IPS DF 6.9 (cell line): ENCODE results near the gene OR1I1.
"Not testable (repeated sequence)": the region's sequence is repeated elsewhere in the genome, so short reads cannot be mapped to it uniquely, and the experiment has no call there.

Experiments used
- DNase-seq: peaks from one replicate; pipeline ENCODE4 v3.0.0-alpha.2; 2013; ENCODE audit warnings: low read depth, low spot score
- H3K27ac ChIP-seq: one replicate; pipeline ENCODE4 v1.5.1; 2013; ENCODE audit warnings: low read length, control low read depth
- H3K27me3 ChIP-seq: 2 replicates; pipeline ENCODE4 v1.6.1; 2013; ENCODE audit warnings: mild to moderate bottlenecking, low read length; ENCODE audit not compliant: control insufficient read depth, insufficient read depth
- H3K36me3 ChIP-seq: 2 replicates; pipeline ENCODE4 v1.6.1; 2013; ENCODE audit warnings: low read length; ENCODE audit not compliant: control insufficient read depth, insufficient read depth
- H3K4me1 ChIP-seq: 2 replicates; pipeline ENCODE4 v1.6.1; 2013; ENCODE audit warnings: low read length; ENCODE audit not compliant: control insufficient read depth, insufficient read depth
- H3K4me3 ChIP-seq: 2 replicates; pipeline ENCODE4 v1.5.1; 2013; ENCODE audit warnings: mild to moderate bottlenecking, low read length
- H3K9me3 ChIP-seq: 2 replicates; pipeline ENCODE4 v1.6.1; 2013; ENCODE audit warnings: low read length, inconsistent platforms; ENCODE audit not compliant: control insufficient read depth, insufficient read depth
- WGBS: extraction: QIAGEN DNeasy Blood & Tissue Kit; methylation state at CpG from one replicate; pipeline ENCODE4 v1.1.7; 2013; ENCODE audit warnings: mixed read lengths, missing lambda C conversion rate; ENCODE audit not compliant: insufficient read length, insufficient coverage; 5-methylcytosine and 5-hydroxymethylcytosine counted together

Gene OR1I1

DNA sequence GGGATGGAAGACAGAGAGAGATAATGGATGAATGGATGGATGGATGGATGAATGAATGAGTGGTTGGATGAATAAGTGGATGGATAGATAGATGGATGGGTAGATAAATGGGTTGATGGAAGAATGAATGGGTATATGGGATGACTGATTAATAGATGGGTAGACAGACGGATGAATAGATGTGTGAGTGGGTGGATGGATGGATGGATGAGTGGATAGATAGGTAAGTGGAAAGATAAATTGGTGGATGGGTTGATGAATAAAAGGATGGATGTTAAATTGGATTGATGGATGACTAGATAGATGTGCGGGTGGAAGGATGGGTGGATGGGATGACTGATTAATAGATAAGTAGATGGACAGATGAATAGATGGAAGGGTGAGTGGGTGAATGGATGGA, 31.4 kb upstream of the OR1I1 start:
- Histone ChIP-seq H3K9me3 (no peaks in the 10 kb centered on the region; the same call in 1 of the 2 replicates), H3K27ac (no peak overlapping the region), H3K36me3 (no peaks in the 10 kb centered on the region), H3K4me1 (no peaks in the 10 kb centered on the region), H3K4me3 (no peak overlapping the region), H3K27me3 (no peaks in the 10 kb centered on the region)
- 100% methylated on average over 2 of the region's 2 CpGs for WGBS
- DNase-seq = no peak

- WGBS = no CpG with 5 or more reads among the region's 12 CpGs
- no peaks in the 10 kb centered on the region for H3K36me3 ChIP-seq
- no peak overlapping the region for H3K4me3 ChIP-seq
- no peaks in the 10 kb centered on the region for H3K4me1 ChIP-seq
- no peaks in the 10 kb centered on the region for H3K27me3 ChIP-seq
- DNase-seq = no peak
- H3K9me3 ChIP-seq = no peaks in the 10 kb centered on the region
- H3K27ac ChIP-seq = no peak overlapping the region
These were observed 20.0 kb upstream of the OR1I1 start for GRCh38 chr19:15062036-15062435.

- no CpG with 5 or more reads among the region's 4 CpGs for WGBS
- not testable (repeated sequence) for H3K27me3 ChIP-seq, H3K4me1 ChIP-seq, DNase-seq, H3K4me3 ChIP-seq, H3K36me3 ChIP-seq, H3K27ac ChIP-seq, H3K9me3 ChIP-seq
These were observed 11.6 kb upstream of the OR1I1 start for GRCh38 chr19:15070386-15070785.

GRCh38 chr19:15072930-15073647, 8.9 kb upstream of the OR1I1 start:
- no peaks in the 10 kb centered on the region for H3K4me1 ChIP-seq
- H3K9me3 ChIP-seq = no peaks in the 10 kb centered on the region
- H3K4me3 ChIP-seq = no peak overlapping the region
- WGBS = no CpG with 5 or more reads among the region's 23 CpGs
- no peak for DNase-seq
- no peak overlapping the region for H3K27ac ChIP-seq
- H3K36me3 ChIP-seq = no peaks in the 10 kb centered on the region
- no peaks in the 10 kb centered on the region for H3K27me3 ChIP-seq

GRCh38 chr19:15074371-15074770, 7.6 kb upstream of the OR1I1 start:
- H3K36me3 ChIP-seq = no peaks in the 10 kb centered on the region
- no peaks in the 10 kb centered on the region for H3K4me1 ChIP-seq
- H3K9me3 ChIP-seq = no peaks in the 10 kb centered on the region
- no peaks in the 10 kb centered on the region for H3K27me3 ChIP-seq
- H3K4me3 ChIP-seq = no peak overlapping the region
- WGBS = no CpG with 5 or more reads among the region's 2 CpGs
- H3K27ac ChIP-seq = no peak overlapping the region
- DNase-seq = no peak

DNA sequence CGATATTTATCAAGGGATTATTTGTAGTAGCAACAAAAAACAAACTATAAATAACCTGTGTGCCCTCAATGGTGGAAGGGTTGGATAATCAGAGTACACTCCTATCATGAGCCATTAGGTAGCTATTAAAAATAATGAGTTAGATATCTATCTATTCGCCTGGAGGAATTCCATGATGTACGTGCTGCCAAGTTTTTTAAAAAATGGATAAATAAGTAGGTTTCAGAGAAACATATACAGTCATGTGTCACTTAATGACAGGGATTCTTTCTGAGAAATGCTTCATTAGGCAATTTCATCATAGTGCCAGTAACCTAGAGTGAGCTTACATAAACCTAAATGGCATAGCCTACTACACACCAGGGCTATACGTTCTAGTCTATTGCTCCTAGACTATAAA, 6.2 kb upstream of the OR1I1 start:
- Histone ChIP-seq H3K4me1 (no peaks in the 10 kb centered on the region), H3K27me3 (no peaks in the 10 kb centered on the region), H3K36me3 (no peaks in the 10 kb centered on the region), H3K9me3 (no peaks in the 10 kb centered on the region), H3K4me3 (no peak overlapping the region), H3K27ac (no peak overlapping the region)
- no CpG with 5 or more reads among the region's 4 CpGs for WGBS
- no peak for DNase-seq

- H3K4me1 ChIP-seq, H3K4me3 ChIP-seq, H3K27me3 ChIP-seq, H3K36me3 ChIP-seq, H3K9me3 ChIP-seq, DNase-seq, H3K27ac ChIP-seq: not testable (repeated sequence)
- WGBS = no CpG with 5 or more reads among the region's 4 CpGs
These were observed 2.0 kb upstream of the OR1I1 start for GRCh38 chr19:15080002-15080401.

- WGBS = no CpG with 5 or more reads among the region's 11 CpGs
- Histone ChIP-seq H3K27ac (no peak overlapping the region), H3K4me1 (no peaks in the 10 kb centered on the region), H3K27me3 (no peaks in the 10 kb centered on the region), H3K9me3 (no peaks in the 10 kb centered on the region), H3K4me3 (no peak overlapping the region), H3K36me3 (no peaks in the 10 kb centered on the region)
- DNase-seq = no peak
These were observed 5.2 kb downstream of the OR1I1 start for GRCh38 chr19:15087182-15087581.

- H3K36me3 ChIP-seq = no peaks in the 10 kb centered on the region
- no peaks in the 10 kb centered on the region for H3K4me1 ChIP-seq
- H3K27ac ChIP-seq = no peak overlapping the region
- WGBS = no CpG with 5 or more reads among the region's 13 CpGs
- no peak overlapping the region for H3K4me3 ChIP-seq
- no peaks in the 10 kb centered on the region for H3K27me3 ChIP-seq
- H3K9me3 ChIP-seq = no peaks in the 10 kb centered on the region
- DNase-seq = peak; percentile 43
These were observed 10.1 kb downstream of the OR1I1 start for GRCh38 chr19:15091918-15092753.

DNA sequence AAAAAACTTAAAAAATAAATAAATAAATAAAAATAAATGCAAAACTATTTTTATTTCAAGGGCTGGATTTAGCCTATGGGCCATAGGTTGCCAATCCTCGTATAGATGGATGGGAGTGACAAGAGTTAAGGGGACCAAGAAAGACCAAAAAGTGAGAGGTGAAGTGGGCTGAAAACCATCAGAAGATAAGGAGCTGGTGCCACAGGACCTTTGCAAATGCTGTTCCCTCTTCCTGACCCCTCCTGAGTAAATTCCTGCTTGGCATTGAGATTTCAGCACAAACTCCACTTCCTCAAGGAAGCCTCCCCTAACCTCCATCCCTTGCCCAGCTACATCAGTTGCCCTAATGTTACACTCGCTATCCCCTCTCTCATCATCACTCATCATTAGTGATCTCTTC, 11.0 kb downstream of the OR1I1 start:
- Histone ChIP-seq H3K4me1 (no peaks in the 10 kb centered on the region), H3K9me3 (no peaks in the 10 kb centered on the region), H3K27me3 (no peaks in the 10 kb centered on the region), H3K36me3 (no peaks in the 10 kb centered on the region), H3K4me3 (no peak overlapping the region), H3K27ac (no peak overlapping the region)
- DNase-seq = no peak
- no CpG with 5 or more reads among the region's 2 CpGs for WGBS
